NCI-H446 (cell line): ENCODE results near the gene SLC66A2.

Source experiments
- DNase-seq, 2 experiments: peaks; one replicate each; lab custom pipeline; 2025; lab: John Stamatoyannopoulos, UW

Gene SLC66A2

GRCh38 chr18:79903071-79903635 is 48.3 kb downstream of the SLC66A2 start:
- DNase-seq = no peak

- DNase-seq = no peak
Observed at GRCh38 chr18:79902640-79903039, 48.8 kb downstream of the SLC66A2 start.

GRCh38 chr18:79902075-79902474 is 49.4 kb downstream of the SLC66A2 start:
- no peak for DNase-seq

- DNase-seq = no peak
Observed at GRCh38 chr18:79901665-79902064, 49.8 kb downstream of the SLC66A2 start.

- no peak for DNase-seq
Observed at GRCh38 chr18:79900610-79901570, 50.6 kb downstream of the SLC66A2 start.

- DNase-seq = no peak
Observed at GRCh38 chr18:79899609-79900445, 51.6 kb downstream of the SLC66A2 start.

GRCh38 chr18:79898952-79899608 is 52.4 kb downstream of the SLC66A2 start:
- no peak for DNase-seq

GRCh38 chr18:79897940-79898625 is 53.4 kb downstream of the SLC66A2 start:
- no peak for DNase-seq

GRCh38 chr18:79896738-79897137 is 54.7 kb downstream of the SLC66A2 start:
- DNase-seq = no peak

GRCh38 chr18:79890674-79891073 is 60.8 kb downstream of the SLC66A2 start:
- DNase-seq = no peak

- DNase-seq = no peak
Observed at GRCh38 chr18:79889569-79889968, 61.9 kb downstream of the SLC66A2 start.

- no peak for DNase-seq
Observed at GRCh38 chr18:79888016-79888415, 63.4 kb downstream of the SLC66A2 start.

GRCh38 chr18:79887181-79888000 is 64.1 kb downstream of the SLC66A2 start:
- no peak for DNase-seq

GRCh38 chr18:79884963-79885728 is 66.3 kb downstream of the SLC66A2 start:
- DNase-seq = no peak

GRCh38 chr18:79884294-79884962 is 67.0 kb downstream of the SLC66A2 start:
- DNase-seq = no peak

GRCh38 chr18:79883461-79884293 is 67.8 kb downstream of the SLC66A2 start:
- no peak for DNase-seq

GRCh38 chr18:79882522-79883241 is 68.8 kb downstream of the SLC66A2 start:
- DNase-seq = no peak

GRCh38 chr18:79881695-79882094 is 69.8 kb downstream of the SLC66A2 start:
- no peak for DNase-seq
